ENCODE data around the gene CYYR1.

GRCh38 chr21:26560612-26561011 is 12.5 kb downstream of the CYYR1 start:
- TF ChIP-seq CTCF (IDR thresholded peaks at IDR 0.05) (no peak), POLR2A (IDR thresholded peaks at IDR 0.05) (no peak), EP300 (IDR thresholded peaks at IDR 0.05) (no peak)

Data from upper lobe of left lung (tissue), 4 donors.